GM18499 (cell line): ENCODE results near the gene NFX1.
"Not testable (repeated sequence)": the region's sequence is repeated elsewhere in the genome, so short reads cannot be mapped to it uniquely, and the experiment has no call there.

Experiments used
- ATAC-seq: cut with Tn5 transposase; IDR thresholded peaks from one replicate; pipeline ENCODE4 v1.9.1; 2021; ENCODE audit warnings: moderate number of reproducible peaks; ENCODE audit not compliant: insufficient read depth, unreplicated experiment

Gene NFX1

DNA sequence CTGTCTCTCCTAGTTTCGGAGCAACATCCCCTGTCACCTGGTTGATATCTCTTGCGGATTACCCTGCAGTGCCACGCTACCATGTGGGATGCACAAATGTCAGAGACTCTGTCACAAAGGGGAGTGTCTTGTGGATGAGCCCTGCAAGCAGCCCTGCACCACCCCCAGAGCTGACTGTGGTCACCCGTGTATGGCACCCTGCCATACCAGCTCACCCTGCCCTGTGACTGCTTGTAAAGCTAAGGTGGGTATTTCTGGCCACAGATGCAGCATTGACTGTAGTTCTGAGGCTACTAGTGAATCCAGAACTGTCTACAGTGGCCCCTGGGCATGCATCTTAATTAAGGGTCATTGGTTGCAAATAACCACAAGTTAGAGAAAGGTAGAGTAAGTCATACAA lies 61.2 kb downstream of the NFX1 start:
- ATAC-seq = no peak

DNA sequence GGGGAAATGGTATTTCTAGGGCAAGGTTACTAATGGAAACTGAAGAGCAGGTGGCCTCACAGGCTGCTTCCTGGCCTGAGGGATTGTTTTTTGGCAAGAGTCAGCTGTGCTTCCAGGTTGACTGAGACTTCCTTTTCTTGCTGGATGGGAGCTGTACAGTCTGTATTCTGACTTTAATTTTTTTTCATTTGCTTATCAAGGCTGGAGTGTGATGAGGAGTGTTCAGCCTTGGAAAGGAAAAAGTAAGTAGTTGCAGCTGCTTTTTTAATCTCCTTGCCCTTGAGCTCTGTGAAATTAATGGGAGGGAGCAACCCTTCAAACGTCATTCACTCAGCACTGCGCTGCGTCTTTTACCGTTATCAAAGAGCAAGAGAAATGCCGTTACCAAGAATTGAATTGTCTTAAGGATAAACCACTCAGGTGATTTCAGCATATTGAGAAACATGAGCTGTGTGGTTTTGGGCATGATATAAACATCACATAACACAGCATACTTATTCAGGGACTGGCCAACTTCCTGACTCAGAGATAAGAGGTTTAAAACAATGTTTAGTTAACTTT lies 64.4 kb downstream of the NFX1 start:
- no peak for ATAC-seq

DNA sequence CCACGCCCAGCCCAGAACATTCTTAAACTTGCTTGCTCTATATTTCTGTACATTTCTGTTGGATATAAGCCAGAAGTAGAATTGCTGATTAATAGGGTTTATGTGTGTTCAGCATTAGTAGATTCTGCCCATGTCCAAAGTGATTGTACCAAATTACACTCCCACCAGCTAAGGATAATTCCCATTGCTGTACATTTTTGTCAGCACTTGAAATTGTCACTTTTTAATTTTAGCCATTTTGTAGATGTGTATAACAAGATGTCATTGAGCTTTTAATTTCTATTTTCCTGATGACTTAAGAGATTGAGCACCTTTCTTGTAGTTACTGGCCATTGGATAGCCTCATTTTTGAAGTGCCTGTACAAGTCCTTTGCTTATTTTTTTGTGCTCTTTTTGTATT lies 65.6 kb downstream of the NFX1 start:
- ATAC-seq = no peak

DNA sequence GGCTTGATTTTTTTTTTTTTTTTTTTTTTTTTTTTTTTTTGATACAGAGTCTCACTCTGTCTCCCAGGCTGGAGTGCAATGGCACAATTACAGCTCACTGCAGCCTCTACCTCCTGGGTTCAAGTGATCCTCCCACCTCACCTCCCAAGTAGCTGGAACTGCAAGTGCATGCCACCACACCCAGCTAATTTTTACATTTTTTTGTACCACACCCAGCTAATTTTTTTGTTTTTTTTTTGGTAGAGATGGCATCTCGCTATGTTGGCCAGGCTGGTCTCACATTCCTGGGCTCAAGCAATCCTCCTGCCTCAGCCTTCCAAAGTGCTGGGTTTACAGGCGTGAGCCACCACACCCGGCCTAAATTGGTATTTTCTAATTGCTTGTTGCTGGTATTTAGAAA lies 68.3 kb downstream of the NFX1 start:
- ATAC-seq = not testable (repeated sequence)

DNA sequence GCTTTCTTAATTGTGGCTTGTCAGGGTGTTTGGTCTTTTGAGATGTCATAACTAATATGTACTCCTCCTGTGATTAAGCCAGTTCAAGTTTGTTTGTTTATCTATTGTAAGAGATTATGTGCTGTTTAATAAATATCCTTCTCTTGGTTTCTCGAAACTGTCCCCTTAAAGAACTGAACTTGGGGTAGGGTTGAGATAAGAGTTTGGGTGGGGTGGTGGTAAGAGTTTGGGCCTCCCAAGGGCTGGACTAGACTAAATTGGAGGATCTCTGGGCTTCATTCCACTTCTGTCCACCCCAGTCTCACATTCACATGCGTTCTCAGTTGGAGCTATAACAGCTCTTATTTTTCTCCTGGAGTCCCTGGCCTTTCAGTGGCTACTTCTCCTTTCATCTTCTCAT lies 73.8 kb downstream of the NFX1 start:
- ATAC-seq = no peak

DNA sequence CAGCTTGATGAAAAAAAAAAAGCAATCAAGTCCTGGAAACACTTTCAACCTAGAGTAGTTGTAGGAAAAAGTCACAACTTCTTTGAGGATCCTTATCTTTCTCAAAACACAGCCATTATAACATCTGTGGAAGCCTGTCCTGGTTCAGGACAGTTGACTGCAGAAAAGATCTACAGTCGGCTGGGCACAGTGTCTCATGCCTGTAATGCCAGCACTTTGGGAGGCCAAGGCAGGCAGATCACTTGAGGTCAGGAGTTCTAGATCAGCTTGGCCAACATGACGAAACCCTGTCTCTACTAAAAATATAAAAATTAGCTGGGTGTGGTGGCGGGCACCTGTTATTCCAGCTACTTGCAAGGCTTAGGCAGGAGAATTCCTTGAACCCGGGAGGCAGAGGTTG lies 74.5 kb downstream of the NFX1 start:
- not testable (repeated sequence) for ATAC-seq

DNA sequence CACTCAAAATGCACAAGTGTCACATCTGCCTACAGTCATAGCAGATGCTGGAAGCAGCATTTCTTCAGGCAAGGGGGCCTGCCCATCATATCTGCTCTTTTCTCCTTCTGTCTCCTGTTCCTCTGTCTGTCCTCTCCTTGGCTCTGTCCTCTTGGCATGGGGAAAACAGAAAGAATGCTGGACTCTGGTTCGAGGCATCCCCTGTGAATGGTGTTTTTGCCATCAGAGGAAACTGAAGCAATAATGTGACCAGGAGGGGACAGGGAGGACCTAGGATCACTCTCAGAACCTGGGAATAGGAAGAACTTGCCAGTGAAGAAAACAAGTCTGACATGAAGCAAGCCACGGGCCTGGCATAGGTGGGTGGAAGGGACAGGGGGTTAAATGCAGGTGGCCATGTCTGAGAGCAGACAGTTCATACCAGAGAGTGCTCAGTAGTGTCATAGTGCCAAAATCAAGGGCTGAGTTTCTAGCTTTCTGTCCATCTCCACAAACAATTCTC lies 76.7 kb downstream of the NFX1 start:
- ATAC-seq = no peak

DNA sequence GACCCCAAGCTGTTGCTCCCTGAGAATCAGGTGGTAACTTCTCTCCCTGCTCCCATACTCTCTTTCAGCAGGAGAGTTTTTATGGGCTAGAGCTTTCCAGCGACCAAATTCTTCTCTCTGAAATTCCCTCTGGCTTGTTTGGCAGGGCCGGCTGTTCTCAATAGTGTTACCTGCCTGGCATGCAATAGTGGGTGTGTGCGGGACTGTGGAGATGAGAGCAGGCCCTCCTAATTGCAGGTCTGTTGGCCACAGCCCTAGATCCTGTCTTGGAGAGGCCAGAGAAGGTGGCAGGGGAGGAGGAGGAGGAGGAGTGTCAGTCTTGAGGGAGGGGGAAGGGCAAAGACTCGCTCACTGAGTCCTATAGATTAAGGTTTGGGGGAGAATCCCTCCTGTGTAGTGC lies 82.6 kb downstream of the NFX1 start:
- ATAC-seq = no peak

DNA sequence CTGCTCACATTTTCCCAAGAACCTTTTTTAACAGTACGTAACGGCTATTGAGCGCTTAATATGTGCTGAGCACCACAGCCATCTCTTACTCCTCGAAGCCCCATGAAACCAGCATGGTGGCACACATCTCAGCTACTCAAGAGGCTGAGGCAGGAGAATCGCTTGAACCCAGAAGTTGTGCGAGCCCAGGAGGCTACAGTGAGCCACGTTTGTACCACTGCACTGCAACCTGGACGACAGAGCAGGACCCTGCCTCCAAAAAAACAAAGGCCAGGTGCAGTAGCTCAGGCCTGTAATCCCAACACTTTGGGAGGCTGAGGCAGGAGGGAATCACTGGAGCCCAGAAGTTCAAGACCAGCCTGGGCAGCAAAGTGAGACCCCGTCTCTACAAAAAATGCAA lies 83.9 kb downstream of the NFX1 start:
- no peak for ATAC-seq

DNA sequence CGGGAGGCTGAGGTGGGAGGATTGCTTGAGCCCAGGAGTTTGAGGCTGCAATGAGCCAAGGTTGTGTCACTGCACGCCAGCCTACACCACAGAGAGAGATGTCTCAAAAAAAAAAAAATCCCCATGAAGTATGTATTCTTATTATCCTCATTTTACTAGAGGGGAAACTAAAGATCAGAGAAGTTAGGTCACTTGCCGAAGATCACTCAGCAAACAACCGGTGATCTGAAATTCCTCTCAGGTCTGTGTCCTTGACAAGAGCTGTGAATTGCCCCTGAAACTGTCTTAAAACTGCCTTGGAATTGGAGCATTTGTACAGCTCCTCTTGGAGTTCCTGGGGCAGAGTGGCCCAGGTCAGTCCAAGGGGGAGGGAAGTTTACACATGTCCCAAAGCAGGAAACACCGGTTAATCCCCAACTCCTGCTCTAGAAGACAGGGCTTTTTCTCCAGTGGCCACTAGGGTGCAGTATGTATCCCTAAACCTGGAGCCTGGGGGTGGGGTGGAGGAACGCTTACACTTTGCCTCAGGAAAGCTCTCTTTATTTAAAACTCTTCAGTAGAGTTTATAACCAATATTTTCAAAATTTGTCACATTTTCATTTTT lies 84.4 kb downstream of the NFX1 start:
- peak; percentile 44 for ATAC-seq

DNA sequence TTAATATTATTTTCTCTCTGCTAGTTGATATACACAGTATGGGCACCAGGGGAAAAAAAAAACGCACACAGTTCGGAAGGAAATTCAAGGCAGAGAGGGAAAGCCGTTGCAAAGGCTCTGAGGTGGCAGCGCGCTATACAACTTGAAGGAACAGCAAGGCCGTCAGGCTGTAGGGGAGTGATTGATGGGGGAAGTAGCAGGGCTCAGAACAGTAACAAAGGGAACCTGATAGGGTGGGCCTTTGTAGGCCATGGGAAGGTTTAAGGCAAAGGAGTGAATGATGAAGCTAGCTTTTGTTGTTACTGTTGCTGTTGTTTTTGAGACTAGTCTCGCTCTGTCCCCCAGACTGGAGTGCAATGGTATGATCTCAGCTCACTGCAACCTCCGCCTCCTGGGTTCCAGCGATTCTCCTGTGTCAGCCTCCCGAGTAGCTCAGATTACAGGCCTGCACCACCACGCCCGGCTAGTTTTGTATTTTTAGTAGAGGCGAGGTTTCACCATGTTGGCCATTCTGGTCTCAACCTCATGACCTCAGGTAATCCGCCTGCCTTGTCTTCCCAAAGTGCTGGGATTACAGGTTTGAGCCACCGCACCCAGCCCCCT lies 85.0 kb downstream of the NFX1 start:
- no peak for ATAC-seq

DNA sequence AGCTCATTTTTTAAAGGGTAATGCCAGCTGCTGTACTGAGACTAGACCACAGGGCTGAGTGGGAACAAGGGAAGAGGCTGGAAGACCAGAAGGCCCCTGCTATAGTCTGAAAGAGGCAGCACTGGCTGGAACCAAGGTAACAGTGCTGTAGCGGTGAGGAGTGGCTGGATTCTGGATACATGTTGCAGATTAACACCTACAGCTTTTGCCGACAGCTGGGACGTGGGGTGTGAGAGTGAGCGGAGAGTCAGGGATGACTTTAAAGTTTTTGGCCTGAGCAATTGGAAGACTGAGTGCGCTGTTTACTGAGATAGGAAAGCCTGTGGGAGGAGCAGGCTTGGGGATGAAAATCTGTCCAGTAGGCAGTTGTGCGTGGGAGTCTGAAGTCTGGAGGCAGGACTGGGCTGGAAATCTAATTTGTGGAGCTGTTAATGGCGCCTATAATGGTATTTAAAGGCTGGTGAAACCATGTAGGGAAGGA lies 85.6 kb downstream of the NFX1 start:
- ATAC-seq = no peak

DNA sequence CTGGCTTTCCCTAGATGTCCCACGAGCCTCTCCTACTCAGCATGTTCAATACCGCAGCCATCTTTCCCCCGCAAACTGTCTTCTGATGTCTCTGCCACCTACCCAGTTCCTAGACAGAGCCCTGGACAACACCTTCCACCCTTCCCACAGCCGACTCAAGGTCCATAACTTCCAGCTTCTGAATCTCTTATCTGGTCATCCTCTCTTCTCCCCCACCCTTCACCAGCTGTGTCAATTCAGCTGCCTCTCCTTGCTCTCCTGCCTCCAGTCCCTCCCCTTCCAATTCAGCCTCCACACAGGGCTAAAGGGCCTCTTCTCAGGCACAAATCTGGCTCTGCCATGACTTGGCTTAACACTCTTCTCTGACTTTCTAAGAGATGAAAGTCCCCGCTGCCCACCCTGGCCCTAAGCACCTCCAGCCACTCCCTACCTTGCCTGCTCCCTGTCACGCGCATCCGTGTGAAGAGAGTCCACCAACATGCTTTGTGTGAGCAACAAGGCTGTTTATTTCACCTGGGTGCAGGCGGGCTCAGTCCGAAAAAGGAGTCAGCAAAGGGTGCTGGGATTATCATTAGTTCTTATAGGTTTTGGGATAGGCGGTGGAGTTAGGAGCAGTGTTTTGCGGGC lies 86.9 kb downstream of the NFX1 start:
- ATAC-seq = no peak

DNA sequence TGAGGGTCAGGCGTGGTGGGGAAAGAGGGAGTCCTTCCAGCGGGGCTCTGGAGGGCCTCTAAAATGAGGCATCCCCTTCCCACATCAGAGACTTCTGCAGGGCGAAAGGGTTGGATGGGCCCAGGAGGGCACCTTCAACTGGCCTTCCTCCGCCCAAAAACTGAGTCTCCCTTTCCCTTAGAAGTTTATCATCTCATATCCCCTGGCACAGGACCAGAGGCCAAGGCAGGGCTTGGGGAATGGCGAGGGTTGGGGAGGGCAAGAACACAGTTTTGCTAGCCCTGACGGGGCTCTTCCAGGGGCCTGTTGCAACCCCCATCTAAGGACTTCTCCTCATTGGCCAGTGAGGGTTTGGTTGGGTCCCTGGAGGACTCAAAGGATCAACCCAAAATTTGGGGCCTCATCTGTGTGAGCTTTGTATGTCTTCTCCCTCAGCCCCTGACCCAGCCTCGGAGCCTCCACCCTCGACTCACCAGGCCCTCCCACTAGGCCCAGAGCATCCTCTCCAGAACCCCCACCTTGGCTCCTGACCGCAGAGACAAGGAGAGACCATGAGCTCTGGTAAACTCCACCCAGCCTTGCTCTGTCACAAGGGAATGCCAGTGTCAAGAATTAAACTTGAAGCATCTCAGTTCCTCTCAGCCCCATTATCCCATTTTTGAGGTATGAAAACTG lies 87.9 kb downstream of the NFX1 start:
- no peak for ATAC-seq

DNA sequence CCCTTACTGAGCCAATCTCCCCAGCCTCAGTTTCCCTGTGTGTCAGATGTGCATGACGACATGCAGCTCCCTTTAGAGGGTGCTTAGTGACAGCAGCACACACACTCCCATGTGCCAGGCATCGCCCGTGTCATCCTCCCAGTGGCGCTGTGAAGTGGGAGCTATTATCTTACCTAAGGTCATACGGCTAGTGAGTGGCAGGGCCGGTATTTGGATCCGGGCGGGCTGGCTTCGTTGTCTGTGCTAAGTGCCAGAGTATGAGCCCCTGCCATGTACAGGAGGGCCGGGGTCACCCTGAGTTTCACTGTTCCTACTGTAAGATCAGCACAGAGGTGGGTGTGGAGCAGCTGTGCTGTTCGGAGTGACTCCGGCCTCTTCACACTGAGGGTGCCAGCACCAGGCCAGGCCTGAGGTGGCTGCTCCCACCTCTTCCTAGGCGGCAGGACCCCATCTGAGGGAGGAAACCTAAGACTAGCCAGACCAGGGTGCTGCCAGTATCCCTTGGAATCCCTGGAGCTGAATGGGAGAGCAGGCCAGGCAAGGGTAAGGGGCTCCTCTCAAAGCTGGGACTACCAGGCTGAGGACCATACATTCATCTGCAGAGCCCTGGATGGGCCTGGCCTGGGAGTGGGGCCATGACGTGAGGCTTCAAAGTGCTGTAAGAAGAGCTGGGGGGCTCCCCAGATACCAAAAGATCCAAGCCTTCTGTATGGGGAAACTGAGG lies 89.5 kb downstream of the NFX1 start:
- no peak for ATAC-seq

DNA sequence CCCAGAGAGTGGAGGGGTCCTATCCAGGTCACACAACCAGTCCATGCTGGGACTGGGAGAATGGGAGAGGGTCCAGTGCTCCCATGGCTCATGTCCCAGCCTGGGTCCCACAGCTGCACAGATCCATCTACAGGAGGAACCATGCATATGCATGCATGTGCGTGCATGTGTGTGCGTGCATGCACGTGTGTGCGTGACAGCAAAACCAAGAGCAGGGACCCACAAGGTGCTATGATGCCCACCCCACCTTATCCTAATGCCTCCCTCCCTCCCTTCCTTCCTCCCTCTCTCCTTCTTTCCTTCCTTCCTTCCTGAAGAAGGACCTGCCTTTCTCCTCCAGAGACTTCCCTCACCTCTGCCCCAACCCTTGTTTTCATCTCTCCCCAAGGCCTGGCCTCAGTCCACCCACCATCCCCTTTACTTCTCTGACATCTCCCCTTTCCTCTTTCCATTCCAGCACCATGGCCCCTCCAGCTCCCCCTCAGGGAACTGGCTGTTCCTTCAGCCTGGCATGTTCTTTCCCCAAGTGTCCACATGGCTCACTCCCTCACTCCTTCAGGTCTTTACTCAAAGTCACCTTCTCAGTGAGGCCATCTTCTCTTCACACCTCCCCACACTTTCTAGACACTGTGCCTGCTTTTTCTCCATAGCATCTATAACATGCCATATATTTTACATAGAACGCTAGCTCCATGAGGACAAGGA lies 90.2 kb downstream of the NFX1 start:
- no peak for ATAC-seq

DNA sequence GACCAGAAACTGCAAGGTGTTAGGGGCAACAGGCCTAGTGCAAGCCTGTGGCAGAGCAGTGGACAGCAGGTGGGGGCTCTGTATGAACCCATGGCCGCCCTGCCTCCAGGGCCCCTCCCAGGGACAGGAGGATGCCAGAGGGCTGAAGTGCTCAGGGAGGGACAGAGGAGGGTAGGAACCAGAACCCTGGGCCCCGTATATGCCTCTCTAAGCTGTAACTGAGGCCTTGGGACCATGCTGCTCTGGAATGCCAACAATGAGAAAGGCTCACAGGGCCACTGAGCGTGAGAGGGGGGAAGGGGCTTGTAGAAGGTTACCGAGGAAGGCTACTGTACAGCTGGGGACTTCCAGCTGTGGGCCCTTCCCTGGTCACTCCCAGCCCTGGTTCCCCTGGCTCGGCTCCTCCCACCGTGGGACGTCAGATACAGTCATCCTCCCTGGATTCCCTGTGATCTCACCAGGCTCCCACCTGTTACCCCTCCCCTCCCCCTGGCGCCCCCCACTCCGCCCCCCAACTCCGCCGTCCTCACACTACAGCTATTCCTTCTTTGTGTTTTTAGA lies 91.0 kb downstream of the NFX1 start:
- no peak for ATAC-seq

DNA sequence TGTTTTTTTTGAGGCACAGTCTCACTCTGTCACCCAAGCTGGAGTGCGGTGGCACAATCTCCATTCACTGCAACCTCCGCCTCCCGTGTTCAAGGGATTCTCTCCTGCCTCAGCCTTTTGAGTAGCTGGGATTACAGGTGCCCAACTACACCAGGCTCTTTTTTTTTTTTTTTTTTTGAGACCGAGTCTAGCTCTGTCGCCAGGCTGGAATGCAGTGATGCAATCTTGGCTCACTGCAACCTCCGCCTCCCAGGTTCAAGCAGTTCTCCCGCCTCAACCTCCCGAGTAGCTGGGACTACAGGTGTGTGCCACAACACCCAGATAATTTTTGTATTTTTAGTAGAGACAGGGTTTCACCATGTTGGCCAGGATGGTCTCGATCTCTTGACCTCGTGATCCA lies 92.1 kb downstream of the NFX1 start:
- not testable (repeated sequence) for ATAC-seq

DNA sequence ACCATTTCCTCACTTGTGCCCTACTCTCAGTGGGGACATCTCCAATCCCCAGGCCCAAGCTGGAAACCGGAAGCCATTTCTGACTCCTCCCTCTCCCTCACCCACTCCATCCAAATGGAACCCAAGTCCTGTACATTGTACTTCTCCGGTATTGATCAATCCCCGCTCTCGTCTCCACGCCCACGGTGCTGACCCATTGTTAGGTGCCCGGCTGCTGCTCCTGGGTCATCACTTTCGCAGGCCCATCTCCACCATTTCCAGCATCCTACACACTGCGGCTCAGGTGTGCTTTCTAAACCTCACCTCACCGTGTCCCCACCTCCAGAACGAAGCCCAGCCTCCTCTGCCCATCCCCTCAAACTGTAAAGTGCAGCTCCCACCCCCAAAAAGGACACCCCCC lies 93.1 kb downstream of the NFX1 start:
- ATAC-seq = not testable (repeated sequence)
